Hepatocyte (in vitro differentiated cells): Measurements from ENCODE around the gene NID1. TPM values are rescaled to one million over a fixed set of nuclear protein-coding genes. Genes with fewer than 3 reads are reported as not detected.

Source experiments
- DNase-seq: peaks from one replicate; pipeline ENCODE4 v3.0.0-alpha.2; 2016; ENCODE audit warnings: low spot score
- H2AFZ ChIP-seq: fragments of 200-600 bp; sonication (generic); 2 replicates; pipeline ENCODE4 v1.6.0; 2016; ENCODE audit warnings: antibody characterized with exemption, mild to moderate bottlenecking
- H3K27ac ChIP-seq: fragments of 200-600 bp; sonication (generic); 2 replicates; pipeline ENCODE4 v1.5.1; 2016; ENCODE audit warnings: mild to moderate bottlenecking
- H3K27me3 ChIP-seq: fragments of 200-600 bp; sonication (generic); 2 replicates; pipeline ENCODE4 v1.6.1; 2016
- H3K36me3 ChIP-seq: fragments of 200-600 bp; sonication (generic); replicated peaks from 2 replicates; pipeline ENCODE4 v1.5.1; 2016; ENCODE audit warnings: low read depth; ENCODE audit not compliant: insufficient read depth
- H3K4me1 ChIP-seq: fragments of 200-600 bp; sonication (generic); 2 replicates; pipeline ENCODE4 v1.5.1; 2016; ENCODE audit warnings: mild to moderate bottlenecking, moderate library complexity; ENCODE audit not compliant: insufficient read depth
- H3K4me2 ChIP-seq: fragments of 200-600 bp; sonication (generic); 2 replicates; pipeline ENCODE4 v1.6.0; 2016
- H3K4me3 ChIP-seq: fragments of 200-600 bp; sonication (generic); 2 replicates; pipeline ENCODE4 v1.5.1; 2016; ENCODE audit warnings: mild to moderate bottlenecking
- H3K79me2 ChIP-seq: fragments of 200-600 bp; sonication (generic); 2 replicates; pipeline ENCODE4 v1.6.0; 2017; ENCODE audit warnings: mild to moderate bottlenecking
- H3K9me2 ChIP-seq: fragments of 200-600 bp; sonication (generic); replicated peaks from 2 replicates; pipeline ENCODE4 v1.6.0; 2017; ENCODE audit warnings: mild to moderate bottlenecking; ENCODE audit not compliant: insufficient read depth
- H3K9me3 ChIP-seq: fragments of 200-600 bp; sonication (generic); 2 replicates; pipeline ENCODE4 v1.5.1; 2016; ENCODE audit warnings: low read depth, mild to moderate bottlenecking
- H4K20me1 ChIP-seq: fragments of 200-600 bp; sonication (generic); 2 replicates; pipeline ENCODE4 v1.6.0; 2016; ENCODE audit warnings: mild to moderate bottlenecking; ENCODE audit not compliant: insufficient read depth, poor library complexity, severe bottlenecking
- EZH2 ChIP-seq: fragments of 200-600 bp; sonication (generic); IDR thresholded peaks from 2 replicates; pipeline ENCODE4 v1.6.1; 2016; ENCODE audit warnings: antibody characterized with exemption, mild to moderate bottlenecking, borderline replicate concordance
- EZH2phosphoT487 ChIP-seq: fragments of 200-600 bp; sonication (generic); IDR thresholded peaks from one replicate; pipeline ENCODE4 v1.6.1; 2018; ENCODE audit warnings: antibody characterized with exemption, mild to moderate bottlenecking, low read depth, moderate library complexity; ENCODE audit not compliant: unreplicated experiment, severe bottlenecking
- WGBS: methylation state at CpG from one replicate; pipeline ENCODE4 v1.1.6; 2016; ENCODE audit warnings: low lambda C conversion rate; ENCODE audit errors: missing lambda C conversion rate; 5-methylcytosine and 5-hydroxymethylcytosine counted together
- polyA plus RNA-seq: library from polyadenylated mRNA; unstranded; fragments of >200 nt; fragmentation: Nextera tagmentation; extraction: Ambion mirVana; gene quantifications from 2 replicates; pipeline ENCODE4 v1.2.1, GENCODE V29; 2016
- total RNA-seq: library from RNA; depleted of rRNA; stranded (reverse); fragments of >200 nt; gene quantifications from 2 replicates; pipeline ENCODE4 v1.2.3, GENCODE V29; 2014
- TF ChIP-seq, protein P1 (sequence below): fragments of 200-600 bp; sonication (generic); IDR thresholded peaks from 2 replicates; pipeline ENCODE4 v1.5.1; 2016; ENCODE audit warnings: antibody characterized with exemption, mild to moderate bottlenecking; ENCODE audit not compliant: poor library complexity

Gene NID1
- total and polyA plus RNA-seq, 2 experiments from 2014 or later: 53.8 to 72.8 TPM

DNA sequence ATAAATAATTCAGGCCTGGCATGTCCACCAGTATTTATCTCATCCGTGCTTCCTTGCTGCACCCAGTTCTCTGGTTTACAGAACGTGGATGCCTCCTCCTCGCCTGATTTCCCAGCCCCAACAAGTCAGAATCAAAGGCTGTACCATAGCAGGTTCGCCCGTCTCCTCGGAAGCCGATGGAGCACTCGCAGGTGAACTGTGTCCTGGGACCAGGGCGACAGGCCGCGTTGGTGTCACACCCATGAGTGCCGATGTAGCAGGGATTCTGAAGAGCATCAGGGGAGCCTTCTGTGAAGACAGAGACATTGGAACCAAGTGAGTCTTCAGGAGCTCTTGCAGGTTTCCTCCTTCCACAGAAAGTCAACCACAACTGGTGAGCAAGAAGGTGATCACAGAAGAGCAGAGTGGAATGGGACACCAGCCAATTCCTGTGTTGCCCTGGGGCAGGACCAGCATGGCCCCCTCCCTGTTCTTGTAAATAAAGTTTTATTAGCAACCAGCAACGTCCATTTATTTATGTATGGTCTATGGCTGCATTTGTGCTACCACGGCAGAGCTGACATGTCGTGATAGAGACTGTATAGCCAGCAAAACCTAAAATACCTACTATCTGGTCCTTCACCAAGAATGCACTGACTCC is 40.8 kb downstream of the NID1 start:
- TF ChIP-seq, protein P1, sequence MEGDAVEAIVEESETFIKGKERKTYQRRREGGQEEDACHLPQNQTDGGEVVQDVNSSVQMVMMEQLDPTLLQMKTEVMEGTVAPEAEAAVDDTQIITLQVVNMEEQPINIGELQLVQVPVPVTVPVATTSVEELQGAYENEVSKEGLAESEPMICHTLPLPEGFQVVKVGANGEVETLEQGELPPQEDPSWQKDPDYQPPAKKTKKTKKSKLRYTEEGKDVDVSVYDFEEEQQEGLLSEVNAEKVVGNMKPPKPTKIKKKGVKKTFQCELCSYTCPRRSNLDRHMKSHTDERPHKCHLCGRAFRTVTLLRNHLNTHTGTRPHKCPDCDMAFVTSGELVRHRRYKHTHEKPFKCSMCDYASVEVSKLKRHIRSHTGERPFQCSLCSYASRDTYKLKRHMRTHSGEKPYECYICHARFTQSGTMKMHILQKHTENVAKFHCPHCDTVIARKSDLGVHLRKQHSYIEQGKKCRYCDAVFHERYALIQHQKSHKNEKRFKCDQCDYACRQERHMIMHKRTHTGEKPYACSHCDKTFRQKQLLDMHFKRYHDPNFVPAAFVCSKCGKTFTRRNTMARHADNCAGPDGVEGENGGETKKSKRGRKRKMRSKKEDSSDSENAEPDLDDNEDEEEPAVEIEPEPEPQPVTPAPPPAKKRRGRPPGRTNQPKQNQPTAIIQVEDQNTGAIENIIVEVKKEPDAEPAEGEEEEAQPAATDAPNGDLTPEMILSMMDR: no peak
- TF ChIP-seq EZH2 (no peak), EZH2phosphoT487 (no peak)
- DNase-seq: no peak
- no peak overlapping the region for H3K4me3 ChIP-seq
- H4K20me1 ChIP-seq: no peaks in the 10 kb centered on the region
- H2AFZ ChIP-seq: no peak overlapping the region
- H3K27me3 ChIP-seq: no peaks in the 10 kb centered on the region
- WGBS: 93% methylated on average over 15 of the region's 15 CpGs
- H3K4me2 ChIP-seq: no peak overlapping the region
- no peaks in the 10 kb centered on the region for H3K79me2 ChIP-seq
- no peaks in the 10 kb centered on the region for H3K36me3 ChIP-seq
- H3K9me2 ChIP-seq: no peaks in the 10 kb centered on the region
- no peaks in the 10 kb centered on the region for H3K9me3 ChIP-seq
- no peaks in the 10 kb centered on the region for H3K4me1 ChIP-seq
- H3K27ac ChIP-seq: no peak overlapping the region

GRCh38 chr1:236021424-236022135 is 43.3 kb downstream of the NID1 start:
- H3K79me2 ChIP-seq: no peaks in the 10 kb centered on the region
- DNase-seq: no peak
- no peaks in the 10 kb centered on the region for H3K9me3 ChIP-seq
- TF ChIP-seq, protein P1: no peak
- TF ChIP-seq EZH2phosphoT487 (no peak), EZH2 (no peak)
- no peak overlapping the region for H2AFZ ChIP-seq
- H3K4me1 ChIP-seq: peaks cover 10% of the 10 kb centered on the region
- H3K27ac ChIP-seq: peak overlapping the region; percentile 45
- no peaks in the 10 kb centered on the region for H3K9me2 ChIP-seq
- 82% methylated on average over 9 of the region's 9 CpGs for WGBS
- H3K36me3 ChIP-seq: no peaks in the 10 kb centered on the region
- no peak overlapping the region for H3K4me3 ChIP-seq
- no peaks in the 10 kb centered on the region for H4K20me1 ChIP-seq
- H3K4me2 ChIP-seq: no peak overlapping the region
- H3K27me3 ChIP-seq: no peaks in the 10 kb centered on the region

- WGBS: 91% methylated on average over 20 of the region's 20 CpGs
- Histone ChIP-seq H3K36me3 (no peaks in the 10 kb centered on the region), H3K9me2 (no peaks in the 10 kb centered on the region), H3K27me3 (no peaks in the 10 kb centered on the region), H3K9me3 (no peaks in the 10 kb centered on the region), H3K27ac (peak overlapping the region; percentile 78), H3K4me1 (peaks cover 10% of the 10 kb centered on the region), H2AFZ (no peak overlapping the region), H4K20me1 (no peaks in the 10 kb centered on the region), H3K4me2 (no peak overlapping the region), H3K79me2 (no peaks in the 10 kb centered on the region), H3K4me3 (no peak overlapping the region)
- no peak for DNase-seq
- TF ChIP-seq, protein P1: no peak
- TF ChIP-seq EZH2phosphoT487 (no peak), EZH2 (no peak)
Observed at GRCh38 chr1:236020359-236021219, 44.3 kb downstream of the NID1 start.
